SK-N-SH treated with all-trans-retinoic acid at 6 μM for 48 hours (cell line): Measurements from ENCODE around the gene NTMT1.
"Not testable (repeated sequence)": the region's sequence is repeated elsewhere in the genome, so short reads cannot be mapped to it uniquely, and the experiment has no call there.

Experiments used
- ATAC-seq: fragments of 200-7000 bp; cut with Tn5 transposase; 3 replicates; pipeline ENCODE4 v1.9.1; 2020; ENCODE audit warnings: mild to moderate bottlenecking, moderate library complexity
- BACH2 ChIP-seq: fragments of 250-450 bp; sonication (Bioruptor Pico); IDR thresholded peaks from 2 replicates; pipeline ENCODE4 v1.9.0; 2021; ENCODE audit warnings: mild to moderate bottlenecking, borderline replicate concordance
- CSRNP3 ChIP-seq: fragments of 250-450 bp; sonication (Bioruptor Pico); IDR thresholded peaks from 2 replicates; pipeline ENCODE4 v1.5.1; 2021; ENCODE audit warnings: mild to moderate bottlenecking, moderate library complexity
- GLIS3 ChIP-seq: fragments of 250-450 bp; sonication (Bioruptor Pico); IDR thresholded peaks from 2 replicates; pipeline ENCODE4 v1.5.0; 2020; ENCODE audit warnings: mild to moderate bottlenecking, moderate library complexity
- OSR1 ChIP-seq: fragments of 250-450 bp; sonication (Bioruptor Pico); IDR thresholded peaks from 2 replicates; pipeline ENCODE4 v1.8.0; 2022; ENCODE audit warnings: moderate library complexity, mild to moderate bottlenecking, inconsistent platforms
- PATZ1 ChIP-seq: fragments of 250-450 bp; sonication (Bioruptor Pico); IDR thresholded peaks from 2 replicates; pipeline ENCODE4 v1.8.0; 2020; ENCODE audit warnings: mild to moderate bottlenecking, moderate library complexity, borderline replicate concordance
- POU6F1 ChIP-seq: fragments of 250-450 bp; sonication (Bioruptor Pico); IDR thresholded peaks from 2 replicates; pipeline ENCODE4 v1.8.0; 2021; ENCODE audit warnings: low read depth, mild to moderate bottlenecking, moderate library complexity, borderline replicate concordance
- PPARA ChIP-seq: fragments of 250-450 bp; sonication (Bioruptor Pico); IDR thresholded peaks from 2 replicates; pipeline ENCODE4 v1.5.0; 2020; ENCODE audit warnings: mild to moderate bottlenecking, borderline replicate concordance
- SNAI2 ChIP-seq: fragments of 250-450 bp; sonication (Bioruptor Pico); IDR thresholded peaks from 2 replicates; pipeline ENCODE4 v1.5.0; 2020; ENCODE audit warnings: mild to moderate bottlenecking, moderate library complexity
- TCF4 ChIP-seq: fragments of 250-450 bp; sonication (Bioruptor Pico); IDR thresholded peaks from 2 replicates; pipeline ENCODE4 v1.8.0; 2021; ENCODE audit warnings: mild to moderate bottlenecking, moderate library complexity, borderline replicate concordance
- ZFP3 ChIP-seq: fragments of 250-450 bp; sonication (Bioruptor Pico); IDR thresholded peaks from 2 replicates; pipeline ENCODE4 v1.5.0; 2020; ENCODE audit warnings: mild to moderate bottlenecking, moderate library complexity
- ZFP30 ChIP-seq: fragments of 450-650 bp; formaldehyde crosslinking; IDR thresholded peaks from 2 replicates; pipeline ENCODE4 v1.5.0; 2022; ENCODE audit warnings: mild to moderate bottlenecking, moderate library complexity
- ZNF70 ChIP-seq: fragments of 450-650 bp; formaldehyde crosslinking; IDR thresholded peaks from 2 replicates; pipeline ENCODE4 v1.5.0; 2020; ENCODE audit warnings: mild to moderate bottlenecking, moderate library complexity
- TF ChIP-seq, protein P1 (sequence below): fragments of 250-450 bp; sonication (Bioruptor Pico); IDR thresholded peaks from 2 replicates; pipeline ENCODE4 v1.5.1; 2020; ENCODE audit warnings: low read depth, mild to moderate bottlenecking, moderate library complexity

NTMT1 gene

GRCh38 chr9:129656795-129657390, 30.9 kb downstream of the NTMT1 start (continued):
- TF ChIP-seq PATZ1 (no peak), GLIS3 (CRISPR knock-in tag) (no peak)
- TF ChIP-seq, all 23 proteins: peak for 0

DNA sequence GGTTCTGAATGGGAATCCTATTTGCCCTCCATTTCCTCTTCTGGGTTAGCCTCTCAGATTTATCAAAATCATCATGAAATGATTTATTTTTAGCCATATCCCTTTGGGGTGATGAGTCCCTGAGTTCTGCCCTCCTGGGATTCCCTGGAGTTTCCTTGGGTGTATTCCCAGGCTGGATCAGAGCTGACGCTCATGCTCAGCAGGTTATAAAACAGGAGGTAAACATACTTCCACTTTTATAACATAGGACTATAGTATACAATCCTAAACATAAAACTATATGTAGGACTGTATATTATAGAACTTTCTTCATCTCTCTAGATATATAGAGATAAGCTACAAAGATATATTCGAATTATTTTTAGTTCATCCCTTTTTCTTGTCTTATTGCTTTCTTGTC, 35.1 kb downstream of the NTMT1 start:
- TF ChIP-seq POU6F1, result no peak
- no peak for TF ChIP-seq ZFP3 (CRISPR knock-in tag)
- TF ChIP-seq GLIS3 (CRISPR knock-in tag), result no peak
- no peak for TF ChIP-seq CSRNP3
- TF ChIP-seq PATZ1, result no peak
- TF ChIP-seq ZNF70 (CRISPR knock-in tag), result no peak
- TF ChIP-seq SNAI2 (CRISPR knock-in tag), result no peak
- TF ChIP-seq, protein P1, sequence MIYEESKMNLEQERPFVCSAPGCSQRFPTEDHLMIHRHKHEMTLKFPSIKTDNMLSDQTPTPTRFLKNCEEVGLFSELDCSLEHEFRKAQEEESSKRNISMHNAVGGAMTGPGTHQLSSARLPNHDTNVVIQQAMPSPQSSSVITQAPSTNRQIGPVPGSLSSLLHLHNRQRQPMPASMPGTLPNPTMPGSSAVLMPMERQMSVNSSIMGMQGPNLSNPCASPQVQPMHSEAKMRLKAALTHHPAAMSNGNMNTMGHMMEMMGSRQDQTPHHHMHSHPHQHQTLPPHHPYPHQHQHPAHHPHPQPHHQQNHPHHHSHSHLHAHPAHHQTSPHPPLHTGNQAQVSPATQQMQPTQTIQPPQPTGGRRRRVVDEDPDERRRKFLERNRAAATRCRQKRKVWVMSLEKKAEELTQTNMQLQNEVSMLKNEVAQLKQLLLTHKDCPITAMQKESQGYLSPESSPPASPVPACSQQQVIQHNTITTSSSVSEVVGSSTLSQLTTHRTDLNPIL, result no peak
- TF ChIP-seq PPARA (CRISPR knock-in tag), result no peak
- no peak for ATAC-seq

DNA sequence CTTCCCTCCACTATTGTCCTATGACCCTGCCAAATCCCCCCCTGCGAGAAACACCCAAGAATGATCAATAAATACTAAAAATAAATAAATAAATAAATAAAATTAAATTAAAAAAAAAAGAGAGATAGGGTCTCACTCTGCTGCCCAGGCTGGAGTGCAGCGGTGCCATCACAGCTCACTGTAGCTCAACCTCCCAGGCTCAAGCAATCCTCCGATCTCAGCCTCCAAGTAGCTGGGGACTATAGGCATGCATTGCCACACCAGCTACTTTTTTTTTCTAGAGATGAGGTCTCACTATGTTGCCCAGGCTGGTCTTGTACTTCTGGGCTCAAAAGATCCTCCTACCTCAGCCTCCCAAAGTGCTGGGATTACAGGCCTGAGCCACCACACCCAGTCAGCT, 36.3 kb downstream of the NTMT1 start:
- not testable (repeated sequence) for ATAC-seq

DNA sequence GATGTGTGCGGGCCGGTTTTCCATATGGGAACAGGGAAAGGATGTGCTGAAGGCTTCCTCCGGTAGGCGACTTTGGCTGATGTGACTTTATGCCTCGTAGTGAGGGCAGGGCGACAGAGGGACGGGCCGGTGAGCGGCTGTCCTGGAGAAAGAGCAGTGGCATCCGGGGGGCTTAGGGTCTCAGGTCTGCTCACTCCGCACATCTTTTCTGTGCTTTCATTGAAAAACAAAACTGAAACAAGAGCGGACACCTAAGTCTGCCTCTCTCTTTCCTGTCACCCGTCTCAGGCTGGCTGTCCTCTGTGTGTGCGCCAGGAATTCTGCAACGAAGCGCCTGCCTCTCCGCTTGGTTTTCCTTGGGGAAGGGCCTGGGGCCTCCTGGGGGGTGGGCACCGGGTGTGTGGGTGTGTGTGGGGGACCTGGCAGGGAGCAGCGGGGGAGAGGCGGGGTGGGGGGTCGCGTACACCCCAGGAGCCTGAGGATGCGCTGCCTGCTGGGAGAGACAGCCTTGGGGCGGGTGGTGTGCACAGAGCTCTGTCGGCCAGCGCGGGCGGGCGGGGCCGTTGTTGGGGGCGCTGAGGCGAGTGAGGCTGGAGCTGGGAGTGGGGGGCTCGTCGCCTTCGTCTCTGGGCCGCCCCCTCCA, 38.9 kb downstream of the NTMT1 start:
- no peak for TF ChIP-seq PPARA (CRISPR knock-in tag)
- TF ChIP-seq BACH2 (CRISPR knock-in tag), result no peak
- TF ChIP-seq, protein P1, result no peak
- TF ChIP-seq ZFP30 (CRISPR knock-in tag), result no peak
- no peak for TF ChIP-seq GLIS3 (CRISPR knock-in tag)
- no peak for TF ChIP-seq TCF4 (CRISPR knock-in tag)
- TF ChIP-seq POU6F1, result no peak
- no peak for TF ChIP-seq ZNF70 (CRISPR knock-in tag)
- no peak for TF ChIP-seq OSR1 (CRISPR knock-in tag)
- ATAC-seq, result peak; percentile 73
